ENCODE results near the gene SH3GL2. TPM values are rescaled to one million over a fixed set of nuclear protein-coding genes. Genes with fewer than 3 reads are reported as not detected.
A peak's percentile ranks its signal among the peaks of the same experiment; 100 is the strongest.

The SH3GL2 gene
- total and polyA plus RNA-seq, 4 donors: 0.10 TPM; not detected in 3

GRCh38 chr9:17556935-17557334 is 21.9 kb upstream of the SH3GL2 start:
- Histone ChIP-seq H3K36me3 (ENCODE audit: control insufficient read depth in 1 of 2, insufficient read depth in 2 of 2, low read length in 1 of 2) (no peaks in the 10 kb centered on the region), H3K9me3 (ENCODE audit: control insufficient read depth, low read length) (peaks cover 1% of the 10 kb centered on the region), H3K4me3 (ENCODE audit: low read length in 2 of 2) (no peak overlapping the region), H3K27me3 (ENCODE audit: control insufficient read depth in 1 of 2, insufficient read depth in 2 of 2, low read length in 1 of 2) (no peaks in the 10 kb centered on the region), H3K27ac (ENCODE audit: low read depth in 1 of 2, low read length in 2 of 2) (no peak overlapping the region), H3K4me1 (ENCODE audit: control insufficient read depth in 1 of 2, insufficient read depth in 2 of 2, low read length in 2 of 2) (no peaks in the 10 kb centered on the region)
- 13 to 15% methylated on average over 2 of the region's 2 CpGs for WGBS, 2 donors
- intact Hi-C loops (cut with DNase I): no loop called here
- no peak for ATAC-seq (ENCODE audit: low FRiP score)
- DNase-seq: no peak

- intact Hi-C loops (cut with DNase I): no loop called here
- no peak for DNase-seq
- WGBS, 2 donors: 51 to 55% methylated on average over 5 of the region's 5 CpGs
- no peaks in the 10 kb centered on the region for H3K4me1 ChIP-seq (ENCODE audit: control insufficient read depth in 1 of 2, insufficient read depth in 2 of 2, low read length in 2 of 2)
- no peaks in the 10 kb centered on the region for H3K27me3 ChIP-seq (ENCODE audit: control insufficient read depth in 1 of 2, insufficient read depth in 2 of 2, low read length in 1 of 2)
- ATAC-seq (ENCODE audit: low FRiP score): no peak
- no peak overlapping the region for H3K27ac ChIP-seq (ENCODE audit: low read depth in 1 of 2, low read length in 2 of 2)
- H3K36me3 ChIP-seq (ENCODE audit: control insufficient read depth in 1 of 2, insufficient read depth in 2 of 2, low read length in 1 of 2): no peaks in the 10 kb centered on the region
- H3K4me3 ChIP-seq (ENCODE audit: low read length in 2 of 2): no peak overlapping the region
- H3K9me3 ChIP-seq (ENCODE audit: control insufficient read depth, low read length): no peaks in the 10 kb centered on the region
Observed at GRCh38 chr9:17571825-17572224, 7.0 kb upstream of the SH3GL2 start.

GRCh38 chr9:17574342-17574741 is 4.5 kb upstream of the SH3GL2 start:
- 35 to 55% methylated on average over 2 of the region's 2 CpGs for WGBS, 2 donors
- H3K9me3 ChIP-seq (ENCODE audit: control insufficient read depth, low read length): no peaks in the 10 kb centered on the region
- intact Hi-C loops (cut with DNase I): no loop called here
- ATAC-seq (ENCODE audit: low FRiP score) (no peak), DNase-seq (no peak)
- no peak overlapping the region for H3K27ac ChIP-seq (ENCODE audit: low read depth in 1 of 2, low read length in 2 of 2)
- H3K4me1 ChIP-seq (ENCODE audit: control insufficient read depth in 1 of 2, insufficient read depth in 2 of 2, low read length in 2 of 2): no peaks in the 10 kb centered on the region
- H3K27me3 ChIP-seq (ENCODE audit: control insufficient read depth in 1 of 2, insufficient read depth in 2 of 2, low read length in 1 of 2): no peaks in the 10 kb centered on the region
- H3K36me3 ChIP-seq (ENCODE audit: control insufficient read depth in 1 of 2, insufficient read depth in 2 of 2, low read length in 1 of 2): no peaks in the 10 kb centered on the region
- H3K4me3 ChIP-seq (ENCODE audit: low read length in 2 of 2): no peak overlapping the region

GRCh38 chr9:17578577-17578910 is 322 bp upstream of the SH3GL2 start:
- intact Hi-C loops (cut with DNase I): no loop called here
- 1 to 3% methylated on average over 17 of the region's 17 CpGs for WGBS, 2 donors
- no peak overlapping the region for H3K27ac ChIP-seq (ENCODE audit: low read depth in 1 of 2, low read length in 2 of 2)
- ATAC-seq (ENCODE audit: low FRiP score) (peak; percentile 39), DNase-seq (no peak)
- no peaks in the 10 kb centered on the region for H3K4me1 ChIP-seq (ENCODE audit: control insufficient read depth in 1 of 2, insufficient read depth in 2 of 2, low read length in 2 of 2)
- H3K36me3 ChIP-seq (ENCODE audit: control insufficient read depth in 1 of 2, insufficient read depth in 2 of 2, low read length in 1 of 2): no peaks in the 10 kb centered on the region
- no peaks in the 10 kb centered on the region for H3K9me3 ChIP-seq (ENCODE audit: control insufficient read depth, low read length)
- no peaks in the 10 kb centered on the region for H3K27me3 ChIP-seq (ENCODE audit: control insufficient read depth in 1 of 2, insufficient read depth in 2 of 2, low read length in 1 of 2)
- peak overlapping the region; percentile 11 to 40 for H3K4me3 ChIP-seq (ENCODE audit: low read length in 2 of 2)

- Histone ChIP-seq H3K4me3 (ENCODE audit: low read length in 2 of 2) (no peak overlapping the region), H3K36me3 (ENCODE audit: control insufficient read depth in 1 of 2, insufficient read depth in 2 of 2, low read length in 1 of 2) (no peaks in the 10 kb centered on the region), H3K9me3 (ENCODE audit: control insufficient read depth, low read length) (no peaks in the 10 kb centered on the region), H3K27ac (ENCODE audit: low read depth in 1 of 2, low read length in 2 of 2) (no peak overlapping the region), H3K27me3 (ENCODE audit: control insufficient read depth in 1 of 2, insufficient read depth in 2 of 2, low read length in 1 of 2) (no peaks in the 10 kb centered on the region), H3K4me1 (ENCODE audit: control insufficient read depth in 1 of 2, insufficient read depth in 2 of 2, low read length in 2 of 2) (no peaks in the 10 kb centered on the region)
- no peak for ATAC-seq (ENCODE audit: low FRiP score)
- 70 to 71% methylated on average over 9 of the region's 9 CpGs for WGBS, 2 donors
- DNase-seq: no peak
- intact Hi-C loops (cut with DNase I): no loop called here
Observed at GRCh38 chr9:17580119-17580518, 1.3 kb downstream of the SH3GL2 start.

GRCh38 chr9:17587113-17587512 is 8.2 kb downstream of the SH3GL2 start:
- no peak for ATAC-seq (ENCODE audit: low FRiP score)
- intact Hi-C loops (cut with DNase I): no loop called here
- no peaks in the 10 kb centered on the region for H3K36me3 ChIP-seq (ENCODE audit: control insufficient read depth in 1 of 2, insufficient read depth in 2 of 2, low read length in 1 of 2)
- H3K9me3 ChIP-seq (ENCODE audit: control insufficient read depth, low read length): peaks cover 3% of the 10 kb centered on the region
- no peak for DNase-seq
- no peak overlapping the region for H3K4me3 ChIP-seq (ENCODE audit: low read length in 2 of 2)
- H3K27me3 ChIP-seq (ENCODE audit: control insufficient read depth in 1 of 2, insufficient read depth in 2 of 2, low read length in 1 of 2): no peaks in the 10 kb centered on the region
- 74 to 84% methylated on average over 5 of the region's 5 CpGs for WGBS, 2 donors
- H3K4me1 ChIP-seq (ENCODE audit: control insufficient read depth in 1 of 2, insufficient read depth in 2 of 2, low read length in 2 of 2): no peaks in the 10 kb centered on the region
- H3K27ac ChIP-seq (ENCODE audit: low read depth in 1 of 2, low read length in 2 of 2): no peak overlapping the region

- WGBS, 2 donors: 67 to 76% methylated on average over 1 of the region's 1 CpG
- H3K9me3 ChIP-seq (ENCODE audit: control insufficient read depth, low read length): peaks cover 3% of the 10 kb centered on the region
- no peak for ATAC-seq (ENCODE audit: low FRiP score)
- H3K4me3 ChIP-seq (ENCODE audit: low read length in 2 of 2): no peak overlapping the region
- no peak for DNase-seq
- intact Hi-C loops (cut with DNase I): no loop called here
- H3K4me1 ChIP-seq (ENCODE audit: control insufficient read depth in 1 of 2, insufficient read depth in 2 of 2, low read length in 2 of 2): no peaks in the 10 kb centered on the region
- no peaks in the 10 kb centered on the region for H3K27me3 ChIP-seq (ENCODE audit: control insufficient read depth in 1 of 2, insufficient read depth in 2 of 2, low read length in 1 of 2)
- no peaks in the 10 kb centered on the region for H3K36me3 ChIP-seq (ENCODE audit: control insufficient read depth in 1 of 2, insufficient read depth in 2 of 2, low read length in 1 of 2)
- H3K27ac ChIP-seq (ENCODE audit: low read depth in 1 of 2, low read length in 2 of 2): no peak overlapping the region
Observed at GRCh38 chr9:17588395-17588794, 9.5 kb downstream of the SH3GL2 start.

GRCh38 chr9:17588941-17589340 is 10.1 kb downstream of the SH3GL2 start:
- intact Hi-C loops (cut with DNase I): no loop called here
- no peak for DNase-seq
- Histone ChIP-seq H3K27me3 (ENCODE audit: control insufficient read depth in 1 of 2, insufficient read depth in 2 of 2, low read length in 1 of 2) (no peaks in the 10 kb centered on the region), H3K27ac (ENCODE audit: low read depth in 1 of 2, low read length in 2 of 2) (no peak overlapping the region), H3K9me3 (ENCODE audit: control insufficient read depth, low read length) (peaks cover 3% of the 10 kb centered on the region), H3K36me3 (ENCODE audit: control insufficient read depth in 1 of 2, insufficient read depth in 2 of 2, low read length in 1 of 2) (no peaks in the 10 kb centered on the region), H3K4me3 (ENCODE audit: low read length in 2 of 2) (no peak overlapping the region), H3K4me1 (ENCODE audit: control insufficient read depth in 1 of 2, insufficient read depth in 2 of 2, low read length in 2 of 2) (no peaks in the 10 kb centered on the region)
- no peak for ATAC-seq (ENCODE audit: low FRiP score)
- 93 to 94% methylated on average over 4 of the region's 4 CpGs for WGBS, 2 donors

GRCh38 chr9:17589771-17590170 is 10.9 kb downstream of the SH3GL2 start:
- no peak for DNase-seq
- intact Hi-C loops (cut with DNase I): no loop called here
- no peak overlapping the region for H3K27ac ChIP-seq (ENCODE audit: low read depth in 1 of 2, low read length in 2 of 2)
- peaks cover 3% of the 10 kb centered on the region for H3K9me3 ChIP-seq (ENCODE audit: control insufficient read depth, low read length)
- no peak overlapping the region for H3K4me3 ChIP-seq (ENCODE audit: low read length in 2 of 2)
- no peak for ATAC-seq (ENCODE audit: low FRiP score)
- no peaks in the 10 kb centered on the region for H3K36me3 ChIP-seq (ENCODE audit: control insufficient read depth in 1 of 2, insufficient read depth in 2 of 2, low read length in 1 of 2)
- H3K27me3 ChIP-seq (ENCODE audit: control insufficient read depth in 1 of 2, insufficient read depth in 2 of 2, low read length in 1 of 2): no peaks in the 10 kb centered on the region
- WGBS, 2 donors: 78 to 85% methylated on average over 5 of the region's 5 CpGs
- no peaks in the 10 kb centered on the region for H3K4me1 ChIP-seq (ENCODE audit: control insufficient read depth in 1 of 2, insufficient read depth in 2 of 2, low read length in 2 of 2)
